Measurements from ENCODE around the gene KRCC1. TPM values are rescaled to one million over a fixed set of nuclear protein-coding genes. Genes with fewer than 3 reads are reported as not detected.

The KRCC1 gene
- 16.2 and 19.9 TPM in 2 replicates for total RNA-seq

DNA sequence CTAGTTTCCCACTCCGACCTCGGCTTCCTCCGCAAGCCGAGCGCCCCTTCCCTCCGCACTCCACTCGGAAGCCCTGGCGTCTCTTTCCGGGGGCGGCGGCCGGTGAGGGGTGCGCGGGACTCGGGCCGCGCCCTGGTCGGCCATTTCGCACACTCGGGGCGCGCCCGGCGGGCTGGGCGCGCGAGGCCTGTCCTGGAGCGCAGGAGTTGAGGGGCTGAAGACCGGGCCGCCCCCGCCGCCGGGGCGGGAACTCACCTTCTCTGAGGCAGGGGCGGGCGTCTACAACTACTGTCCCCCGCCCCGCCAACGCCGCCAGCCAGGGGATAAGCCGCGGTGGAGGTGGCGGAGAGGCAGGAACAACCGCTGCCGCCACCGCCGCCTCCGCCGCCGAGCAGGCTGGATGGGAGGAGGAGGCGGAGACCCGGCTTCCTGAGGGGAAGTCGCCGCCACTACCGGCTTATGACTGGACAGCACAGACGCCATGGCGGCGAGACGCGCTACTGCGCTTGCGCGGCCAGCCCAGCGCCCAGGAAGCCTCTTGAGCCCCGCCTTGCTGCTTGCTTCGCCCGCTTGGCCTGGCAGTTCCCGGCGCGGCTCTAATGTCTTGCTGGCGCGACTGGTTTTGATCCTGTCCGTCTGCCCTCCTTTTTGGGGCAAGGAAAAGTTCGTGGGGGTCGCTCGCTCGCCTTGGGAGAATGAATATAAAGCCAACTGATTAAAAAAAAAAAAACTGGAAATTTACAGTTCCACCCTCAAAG, at the start of gene KRCC1:
TSS of gene KRCC1 (minus strand) at position 413 of the 758 bp plus-strand sequence. CDS start 27,220 bp downstream, outside the sequence.

DNA sequence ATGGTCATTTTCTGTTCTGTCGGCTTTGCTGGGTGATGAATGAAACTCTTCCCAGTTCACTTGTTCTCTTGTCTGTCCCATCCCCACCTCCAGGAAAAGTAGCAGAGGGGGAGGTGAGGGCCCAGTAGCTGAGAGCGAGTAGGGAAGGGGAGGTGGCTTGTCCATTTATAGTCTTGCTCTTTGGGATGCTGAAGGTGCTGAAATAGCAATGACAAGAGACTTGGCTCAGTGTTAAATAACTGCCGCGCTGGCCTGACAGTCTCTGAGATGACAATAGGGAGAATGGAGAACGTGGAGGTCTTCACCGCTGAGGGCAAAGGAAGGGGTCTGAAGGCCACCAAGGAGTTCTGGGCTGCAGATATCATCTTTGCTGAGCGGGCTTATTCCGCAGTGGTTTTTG, 12.0 kb upstream of the KRCC1 start, which contains the start of gene SMYD1:
TSS of gene SMYD1 (plus strand) at position 228 of the 400 bp plus-strand sequence. CDS start at position 268, 40 bp downstream.

DNA sequence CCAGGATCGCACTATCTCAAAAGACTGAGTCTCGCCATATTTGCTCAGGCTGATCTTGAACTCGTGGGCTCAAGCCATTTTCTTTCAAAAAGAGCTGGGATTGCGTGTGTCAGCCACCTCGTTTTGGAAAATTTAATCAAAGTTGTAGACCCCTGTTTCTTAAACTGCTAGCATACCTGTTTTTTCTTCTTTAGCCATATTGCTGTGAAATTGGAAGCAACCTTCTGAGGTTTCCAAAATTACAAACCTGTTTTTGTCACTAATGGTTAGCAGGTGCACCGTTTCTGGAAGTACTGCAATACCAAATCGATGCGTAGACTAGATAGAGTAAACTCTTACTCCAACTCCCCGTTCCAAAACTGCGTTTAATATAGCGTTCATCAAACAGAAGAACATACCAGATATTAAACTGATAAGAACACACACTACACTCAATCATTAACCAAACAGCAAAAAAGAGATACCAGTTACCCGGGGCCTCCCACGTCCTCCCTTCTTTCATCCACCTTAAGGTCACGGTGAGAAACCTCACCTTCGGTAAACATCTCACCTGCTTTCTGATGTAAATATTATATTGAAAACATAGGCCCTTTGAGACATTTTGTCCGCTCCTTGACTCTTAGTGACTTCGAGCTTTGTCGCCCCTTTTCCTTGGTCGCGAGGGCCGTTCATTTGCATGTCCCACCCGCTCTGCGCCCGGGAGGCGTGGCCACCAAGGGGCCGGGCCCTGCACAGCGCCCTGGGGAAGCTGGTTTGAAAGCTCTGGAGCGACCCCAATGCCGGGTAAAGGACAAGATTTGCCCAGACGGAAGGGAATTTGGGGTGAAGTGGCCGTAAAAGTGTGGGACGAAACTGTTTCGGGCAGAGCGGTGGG, 39.3 kb downstream of the KRCC1 start, which contains the start of gene RNU2-63P:
TSS of gene RNU2-63P (minus strand) at position 462 of the 874 bp plus-strand sequence.

Other genes starting within 250 kb of the KRCC1 start
- gene RGPD2, start 230.0 kb downstream of the KRCC1 start, total RNA-seq, result 0.66 and 8.5 TPM in 2 replicates
- gene RNU2-63P, start 39.2 kb downstream of the KRCC1 start, total RNA-seq, result not detected in 2 replicates
- not detected in 2 replicates for gene SMYD1, start 12.0 kb upstream of the KRCC1 start, total RNA-seq
- gene FABP1, start 72.3 kb upstream of the KRCC1 start, total RNA-seq, result not detected in 2 replicates
- 3.4 and 23.3 TPM in 2 replicates for gene THNSL2, start 114.6 kb upstream of the KRCC1 start, total RNA-seq